Calu3 (cell line): ENCODE results near the gene CERT1. TPM values are rescaled to one million over a fixed set of nuclear protein-coding genes. Genes with fewer than 3 reads are reported as not detected.
"Not testable (repeated sequence)": the region's sequence is repeated elsewhere in the genome, so short reads cannot be mapped to it uniquely, and the experiment has no call there.

Experiments used
- BruUV-seq: library from RNA; stranded (reverse); fragments of 400-500 nt; replicated peaks from 2 replicates; lab custom pipeline; 2021; lab: Mats Ljungman, UMichigan
- CTCF ChIA-PET: fragments of 300-600 bp; sonication (Branson Sonifier 250); formaldehyde crosslinking; loops from one replicate; lab custom pipeline; 2022; ENCODE audit warnings: antibody characterized with exemption; lab: Charles Lee
- DNase-seq: peaks from one replicate; pipeline ENCODE4 v3.0.0; 2022
- H3K27ac Mint-ChIP-seq: one replicate; pipeline ENCODE4 v1.8.0; 2022; ENCODE audit warnings: mixed read lengths; ENCODE audit not compliant: unreplicated experiment
- H3K27me3 Mint-ChIP-seq: one replicate; pipeline ENCODE4 v1.8.0; 2022; ENCODE audit warnings: mixed read lengths; ENCODE audit not compliant: unreplicated experiment
- H3K36me3 Mint-ChIP-seq: one replicate; pipeline ENCODE4 v1.8.0; 2022; ENCODE audit warnings: mild to moderate bottlenecking, moderate library complexity, mixed read lengths; ENCODE audit not compliant: insufficient read depth, unreplicated experiment
- H3K4me1 Mint-ChIP-seq: one replicate; pipeline ENCODE4 v1.8.0; 2022; ENCODE audit warnings: mild to moderate bottlenecking, low read depth, mixed read lengths; ENCODE audit not compliant: unreplicated experiment
- H3K4me3 Mint-ChIP-seq: one replicate; pipeline ENCODE4 v1.8.0; 2022; ENCODE audit warnings: mild to moderate bottlenecking, low read depth, moderate library complexity, mixed read lengths; ENCODE audit not compliant: unreplicated experiment
- H3K9me3 Mint-ChIP-seq: one replicate; pipeline ENCODE4 v1.8.0; 2022; ENCODE audit warnings: low read depth, mixed read lengths; ENCODE audit not compliant: unreplicated experiment
- CTCF ChIP-seq: fragments of 200-600 bp; IDR thresholded peaks from one replicate; pipeline ENCODE4 v1.8.0; 2022; ENCODE audit warnings: antibody characterized with exemption; ENCODE audit not compliant: unreplicated experiment
- intact Hi-C: fragments of 100-400 bp; cut with micrococcal nuclease; formaldehyde crosslinking; loops from one replicate; pipeline ENCODE4 v1.10.0; 2022; ENCODE audit not compliant: unreplicated experiment
- total RNA-seq: library from RNA; stranded (reverse); gene quantifications from 2 replicates; pipeline ENCODE4 v1.2.3, GENCODE V29; 2022

CERT1 gene
- total RNA-seq, 1 experiment from 2014 or later, result 63.4 TPM

- no peaks in the 10 kb centered on the region for H3K27me3 Mint-ChIP-seq
- no peaks in the 10 kb centered on the region for H3K4me1 Mint-ChIP-seq
- no peak overlapping the region for H3K27ac Mint-ChIP-seq
- intact Hi-C loops, result no loop called here
- peaks cover 2% of the 10 kb centered on the region for H3K9me3 Mint-ChIP-seq
- TF ChIP-seq CTCF, result no peak
- DNase-seq, result no peak
- no peak overlapping the region for H3K4me3 Mint-ChIP-seq
- H3K36me3 Mint-ChIP-seq, result peaks cover 9% of the 10 kb centered on the region
- BruUV-seq, result no TSS peak
- CTCF ChIA-PET, result no interaction called here
These were observed 15.4 kb downstream of the CERT1 start for GRCh38 chr5:75496026-75496425.

- Mint-ChIP-seq H3K27ac (no peak overlapping the region), H3K27me3 (no peaks in the 10 kb centered on the region), H3K36me3 (peaks cover 8% of the 10 kb centered on the region), H3K9me3 (peaks cover 8% of the 10 kb centered on the region), H3K4me1 (no peaks in the 10 kb centered on the region), H3K4me3 (no peak overlapping the region)
- TF ChIP-seq CTCF, result no peak
- no peak for DNase-seq
- no TSS peak for BruUV-seq
- intact Hi-C loops, result no loop called here
- CTCF ChIA-PET, result no interaction called here
These were observed 19.8 kb downstream of the CERT1 start for GRCh38 chr5:75491621-75492020.

GRCh38 chr5:75489847-75490246 is 21.6 kb downstream of the CERT1 start:
- H3K4me1 Mint-ChIP-seq, H3K27ac Mint-ChIP-seq, H3K9me3 Mint-ChIP-seq, intact Hi-C loops, H3K36me3 Mint-ChIP-seq, H3K27me3 Mint-ChIP-seq, CTCF ChIA-PET, BruUV-seq, H3K4me3 Mint-ChIP-seq, DNase-seq: not testable (repeated sequence)

GRCh38 chr5:75484605-75485004 is 26.8 kb downstream of the CERT1 start:
- H3K27ac Mint-ChIP-seq, result no peak overlapping the region
- peaks cover 10% of the 10 kb centered on the region for H3K9me3 Mint-ChIP-seq
- BruUV-seq, result no TSS peak

More at GRCh38 chr5:75484605-75485004, 26.8 kb downstream of the CERT1 start:
- H3K4me3 Mint-ChIP-seq, result no peak overlapping the region
- no peaks in the 10 kb centered on the region for H3K27me3 Mint-ChIP-seq
- DNase-seq, result no peak
- peaks cover 3% of the 10 kb centered on the region for H3K36me3 Mint-ChIP-seq
- H3K4me1 Mint-ChIP-seq, result peaks cover 9% of the 10 kb centered on the region
- intact Hi-C loops, result no loop called here
- TF ChIP-seq CTCF, result no peak
- CTCF ChIA-PET, result no interaction called here
